GM12872 (cell line): Measurements from ENCODE around the gene ABLIM2.

Source experiments
- TF ChIP-seq, protein P1 (sequence below): IDR thresholded peaks from 3 replicates; pipeline ENCODE4 v1.5.1; 2011; ENCODE audit warnings: low read depth, mild to moderate bottlenecking, low read length, moderate library complexity; ENCODE audit not compliant: insufficient read depth

The ABLIM2 gene

DNA sequence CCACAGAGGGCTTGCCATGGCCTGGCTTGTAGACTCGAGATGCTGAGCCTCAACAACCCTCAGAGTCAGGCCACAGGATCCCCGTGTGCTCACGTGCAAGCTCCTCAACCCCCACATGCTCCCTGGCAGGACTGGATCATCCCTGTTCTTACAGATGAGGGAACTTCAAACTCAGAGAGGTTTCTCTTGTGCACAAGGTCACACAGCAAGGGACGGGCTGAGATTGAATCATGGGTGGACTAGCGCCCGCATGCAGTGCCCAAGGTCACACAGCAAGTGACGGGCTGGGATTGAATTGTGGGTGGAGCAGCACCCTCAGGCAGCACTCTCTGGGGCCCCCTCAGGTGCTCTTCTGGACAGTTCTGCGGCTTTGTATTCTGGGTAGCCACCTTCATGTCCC, 158.4 kb downstream of the ABLIM2 start:
- TF ChIP-seq, protein P1, sequence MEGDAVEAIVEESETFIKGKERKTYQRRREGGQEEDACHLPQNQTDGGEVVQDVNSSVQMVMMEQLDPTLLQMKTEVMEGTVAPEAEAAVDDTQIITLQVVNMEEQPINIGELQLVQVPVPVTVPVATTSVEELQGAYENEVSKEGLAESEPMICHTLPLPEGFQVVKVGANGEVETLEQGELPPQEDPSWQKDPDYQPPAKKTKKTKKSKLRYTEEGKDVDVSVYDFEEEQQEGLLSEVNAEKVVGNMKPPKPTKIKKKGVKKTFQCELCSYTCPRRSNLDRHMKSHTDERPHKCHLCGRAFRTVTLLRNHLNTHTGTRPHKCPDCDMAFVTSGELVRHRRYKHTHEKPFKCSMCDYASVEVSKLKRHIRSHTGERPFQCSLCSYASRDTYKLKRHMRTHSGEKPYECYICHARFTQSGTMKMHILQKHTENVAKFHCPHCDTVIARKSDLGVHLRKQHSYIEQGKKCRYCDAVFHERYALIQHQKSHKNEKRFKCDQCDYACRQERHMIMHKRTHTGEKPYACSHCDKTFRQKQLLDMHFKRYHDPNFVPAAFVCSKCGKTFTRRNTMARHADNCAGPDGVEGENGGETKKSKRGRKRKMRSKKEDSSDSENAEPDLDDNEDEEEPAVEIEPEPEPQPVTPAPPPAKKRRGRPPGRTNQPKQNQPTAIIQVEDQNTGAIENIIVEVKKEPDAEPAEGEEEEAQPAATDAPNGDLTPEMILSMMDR = no peak

DNA sequence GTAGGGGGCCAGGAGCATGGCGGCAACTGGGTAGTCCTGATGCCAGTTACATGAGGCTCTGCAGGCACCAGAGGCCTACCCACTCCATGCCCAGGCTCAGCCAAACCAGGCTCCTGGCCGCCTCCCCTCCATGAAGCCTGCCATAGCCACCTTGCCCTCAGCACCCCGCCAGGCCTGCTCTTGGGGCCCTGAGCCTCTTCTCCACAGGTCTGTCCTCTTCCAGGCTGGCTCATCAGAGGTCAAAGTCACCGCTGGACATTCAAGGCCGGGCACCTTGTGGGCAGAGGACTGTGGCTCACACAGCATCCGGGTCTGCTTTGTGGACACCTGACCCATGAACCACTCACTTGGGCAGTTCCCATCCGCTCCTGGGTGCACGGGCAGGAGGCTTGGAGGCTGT, 158.9 kb downstream of the ABLIM2 start:
- TF ChIP-seq, protein P1 = no peak

DNA sequence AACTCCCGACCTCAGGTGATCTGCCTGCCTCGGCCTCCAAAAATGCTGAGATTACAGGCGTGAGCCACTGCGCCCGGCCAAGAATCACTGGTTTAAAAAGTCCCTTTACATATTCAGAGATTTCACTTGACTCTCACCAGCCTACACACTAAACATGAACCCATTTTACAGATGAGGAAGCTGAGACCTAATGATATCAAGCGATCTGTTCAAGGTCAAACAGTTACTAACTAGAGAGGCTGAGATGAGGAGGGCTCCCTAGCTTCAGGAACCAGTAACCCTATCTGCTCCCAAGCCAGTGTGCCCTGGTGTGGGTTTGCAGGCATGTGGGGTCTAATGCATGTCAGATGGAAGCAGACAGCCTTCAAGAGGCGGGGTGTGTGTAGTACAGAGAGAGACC, 159.3 kb downstream of the ABLIM2 start:
- TF ChIP-seq, protein P1 = no peak

DNA sequence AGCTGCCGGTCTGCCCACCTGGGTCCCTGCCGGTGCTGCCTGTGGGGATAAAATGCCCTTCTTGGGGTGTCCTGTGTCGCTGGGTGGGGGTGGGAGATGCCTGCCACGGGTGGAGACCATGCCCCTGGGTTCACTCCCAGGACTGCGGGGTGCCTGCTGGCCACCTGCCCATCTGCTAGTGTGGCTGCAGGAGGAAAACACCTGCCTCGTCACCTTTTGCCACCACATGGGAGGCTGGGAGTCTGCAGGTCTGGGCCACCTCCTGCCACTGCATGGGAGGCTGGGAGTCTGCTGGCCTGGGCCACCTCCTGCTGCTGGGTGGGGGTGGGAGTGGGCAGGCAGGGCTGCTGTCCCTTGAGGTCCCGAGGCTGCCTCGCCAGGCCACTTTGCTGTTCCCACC, 160.2 kb downstream of the ABLIM2 start:
- TF ChIP-seq, protein P1 = no peak

DNA sequence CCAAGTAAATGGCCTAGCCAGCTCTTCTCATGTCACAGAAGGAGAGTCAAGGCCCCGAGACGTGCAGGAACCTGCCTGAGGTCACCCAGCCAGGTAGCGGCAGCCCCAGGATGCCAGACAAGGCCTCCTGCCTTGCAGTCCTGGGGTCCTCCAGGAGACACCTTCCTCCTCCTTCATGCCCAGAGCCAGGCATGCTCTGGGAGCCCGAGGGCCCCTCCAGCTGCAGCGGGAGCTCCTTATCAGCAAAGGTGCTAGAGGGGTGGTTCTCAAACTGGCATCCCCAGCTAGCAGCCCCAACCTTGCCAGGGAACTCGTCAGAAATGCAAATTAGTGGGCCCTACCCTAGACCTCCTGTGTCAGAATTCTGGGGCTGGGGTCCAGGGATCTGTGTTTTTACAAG, 162.7 kb downstream of the ABLIM2 start:
- TF ChIP-seq, protein P1 = no peak

DNA sequence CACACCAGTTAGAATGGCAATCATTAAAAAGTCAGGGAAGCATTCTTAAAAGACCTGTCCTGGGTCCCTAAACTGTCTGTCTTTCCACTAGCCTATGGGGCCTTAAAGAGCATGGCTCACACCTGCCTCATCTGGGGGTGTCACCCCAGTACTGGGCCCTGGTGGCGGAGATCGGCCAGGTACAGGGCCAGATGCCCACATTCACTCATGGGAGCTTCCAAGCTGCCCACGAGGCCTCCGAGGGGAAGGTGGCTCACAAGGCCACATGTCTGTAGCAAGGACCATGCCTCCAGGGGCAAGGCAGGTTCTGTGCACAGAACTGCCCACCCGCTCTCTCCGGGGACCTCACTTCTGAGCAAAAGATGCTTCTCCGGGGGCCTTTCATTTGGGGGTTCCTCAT, 163.5 kb downstream of the ABLIM2 start:
- TF ChIP-seq, protein P1 = no peak

DNA sequence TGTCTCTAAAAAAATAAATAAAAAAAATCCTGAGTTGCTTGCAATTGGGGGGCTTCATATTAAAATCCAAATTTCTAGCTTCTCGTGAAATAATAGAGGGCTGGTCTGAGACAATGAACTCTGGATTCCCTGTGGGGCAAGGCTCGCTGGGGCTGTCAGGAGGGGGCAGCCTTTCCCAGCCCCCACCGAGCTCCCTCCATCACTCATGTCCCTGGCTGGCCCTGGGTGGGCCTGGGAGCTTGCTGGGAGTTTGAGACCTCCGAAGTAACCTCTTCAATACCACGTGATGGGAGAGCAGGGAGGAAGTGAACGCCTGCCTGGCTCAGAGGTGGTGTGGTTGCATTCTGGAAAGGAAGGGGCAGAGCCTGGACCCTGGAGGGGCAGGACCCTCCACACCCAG, 164.9 kb downstream of the ABLIM2 start:
- TF ChIP-seq, protein P1 = no peak

DNA sequence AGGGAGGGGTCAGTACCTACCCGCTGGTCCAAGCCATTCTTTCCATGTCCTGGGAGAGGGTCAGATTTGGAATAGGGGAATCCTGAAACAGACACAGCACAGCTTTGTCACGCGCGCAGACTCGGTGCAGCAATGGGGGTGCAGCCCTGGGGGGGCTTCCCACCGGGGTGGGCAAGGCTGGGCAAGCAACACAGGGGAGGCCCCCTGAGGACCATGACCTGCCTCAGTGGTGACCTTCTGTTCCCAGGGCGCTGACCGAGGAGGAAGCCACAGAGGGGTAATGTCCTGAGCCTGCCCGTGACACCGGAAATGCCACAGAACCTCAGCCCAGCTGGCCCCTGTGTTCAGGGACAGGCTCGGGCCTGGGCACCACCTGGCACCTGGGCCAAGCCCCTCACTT, 165.8 kb downstream of the ABLIM2 start:
- TF ChIP-seq, protein P1 = no peak
